ENCODE results near the gene NKIRAS1. TPM values are rescaled to one million over a fixed set of nuclear protein-coding genes. Genes with fewer than 3 reads are reported as not detected.
A peak's percentile ranks its signal among the peaks of the same experiment; 100 is the strongest.

Gene NKIRAS1
- total RNA-seq, 1 donor, result 11.9 TPM

DNA sequence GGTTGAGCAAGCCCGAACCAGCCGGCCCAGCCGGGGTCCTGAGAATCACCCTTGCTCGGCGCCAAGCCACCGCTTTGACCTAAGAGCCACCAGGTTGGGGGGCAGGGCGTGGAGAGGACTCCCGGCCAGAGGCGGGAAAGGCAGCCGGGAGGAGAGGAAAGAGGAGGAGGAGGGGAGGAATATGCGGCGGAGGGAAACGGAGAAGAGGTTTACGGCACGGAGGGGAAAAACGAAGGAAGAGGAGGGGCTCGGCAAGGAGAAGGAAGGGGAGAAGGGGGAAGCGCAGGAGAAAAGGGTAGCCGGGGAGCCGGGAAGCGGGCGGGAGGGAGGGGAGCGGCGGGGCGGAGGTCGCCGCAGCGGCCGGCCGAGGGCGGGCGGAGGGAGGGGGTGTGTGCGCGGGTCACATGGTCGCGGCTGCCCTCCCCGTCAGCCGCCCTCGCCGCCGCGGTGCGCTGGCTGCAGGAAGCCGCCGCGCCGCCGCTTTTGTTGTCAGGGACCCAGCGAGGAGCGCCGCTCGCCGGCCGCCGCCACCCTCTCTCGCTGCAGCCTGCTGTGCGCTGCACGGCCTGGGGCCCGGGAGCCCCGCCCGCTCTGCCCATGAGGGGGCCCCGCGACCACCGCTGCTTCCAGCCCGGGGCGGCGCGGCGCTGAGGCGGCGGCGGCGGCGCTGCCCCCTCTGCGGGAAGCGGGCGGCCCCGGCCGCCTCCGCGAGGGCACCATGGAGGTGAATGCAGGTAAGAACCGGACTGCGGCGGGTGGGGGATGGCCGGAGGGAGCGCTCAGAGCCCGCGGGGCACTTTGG, 28.3 kb upstream of the NKIRAS1 start, which contains the start of gene NR1D2:
Gene NR1D2, plus strand, starts transcription at position 426 of the 802 bp plus-strand sequence. Its CDS starts 293 bp downstream, at position 719.
- TF ChIP-seq, protein P1, sequence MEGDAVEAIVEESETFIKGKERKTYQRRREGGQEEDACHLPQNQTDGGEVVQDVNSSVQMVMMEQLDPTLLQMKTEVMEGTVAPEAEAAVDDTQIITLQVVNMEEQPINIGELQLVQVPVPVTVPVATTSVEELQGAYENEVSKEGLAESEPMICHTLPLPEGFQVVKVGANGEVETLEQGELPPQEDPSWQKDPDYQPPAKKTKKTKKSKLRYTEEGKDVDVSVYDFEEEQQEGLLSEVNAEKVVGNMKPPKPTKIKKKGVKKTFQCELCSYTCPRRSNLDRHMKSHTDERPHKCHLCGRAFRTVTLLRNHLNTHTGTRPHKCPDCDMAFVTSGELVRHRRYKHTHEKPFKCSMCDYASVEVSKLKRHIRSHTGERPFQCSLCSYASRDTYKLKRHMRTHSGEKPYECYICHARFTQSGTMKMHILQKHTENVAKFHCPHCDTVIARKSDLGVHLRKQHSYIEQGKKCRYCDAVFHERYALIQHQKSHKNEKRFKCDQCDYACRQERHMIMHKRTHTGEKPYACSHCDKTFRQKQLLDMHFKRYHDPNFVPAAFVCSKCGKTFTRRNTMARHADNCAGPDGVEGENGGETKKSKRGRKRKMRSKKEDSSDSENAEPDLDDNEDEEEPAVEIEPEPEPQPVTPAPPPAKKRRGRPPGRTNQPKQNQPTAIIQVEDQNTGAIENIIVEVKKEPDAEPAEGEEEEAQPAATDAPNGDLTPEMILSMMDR (IDR thresholded peaks at IDR 0.05; ENCODE audit: extremely low read depth, low read depth, low read length), result no peak
- Histone ChIP-seq H3K36me3 (ENCODE audit: insufficient read depth, low read length) (no peaks in the 10 kb centered on the region), H3K4me2 (ENCODE audit: insufficient read depth, low read length) (peak within 1 kb of the TSS; percentile 97), H3K79me2 (ENCODE audit: insufficient read depth, low read length) (peaks cover 34% of the 10 kb centered on the region), H3K27ac (ENCODE audit: low read depth, low read length) (peak within 1 kb of the TSS; percentile 91), H3K4me1 (ENCODE audit: insufficient read depth, low read length) (peaks cover 23% of the 10 kb centered on the region), H2AFZ (ENCODE audit: low read length) (peak within 1 kb of the TSS; percentile 86), H3K9me3 (ENCODE audit: low read depth, low read length) (no peaks in the 10 kb centered on the region), H4K20me1 (ENCODE audit: insufficient read depth, low read length) (peaks cover 37% of the 10 kb centered on the region), H3K4me3 (ENCODE audit: insufficient read depth, low read length) (peak within 1 kb of the TSS; percentile 93), H3K27me3 (ENCODE audit: insufficient read depth, low read length) (peaks cover 12% of the 10 kb centered on the region)
- peak; percentile 96 for DNase-seq (ENCODE audit: insufficient read length, low spot score, missing footprints)

DNA sequence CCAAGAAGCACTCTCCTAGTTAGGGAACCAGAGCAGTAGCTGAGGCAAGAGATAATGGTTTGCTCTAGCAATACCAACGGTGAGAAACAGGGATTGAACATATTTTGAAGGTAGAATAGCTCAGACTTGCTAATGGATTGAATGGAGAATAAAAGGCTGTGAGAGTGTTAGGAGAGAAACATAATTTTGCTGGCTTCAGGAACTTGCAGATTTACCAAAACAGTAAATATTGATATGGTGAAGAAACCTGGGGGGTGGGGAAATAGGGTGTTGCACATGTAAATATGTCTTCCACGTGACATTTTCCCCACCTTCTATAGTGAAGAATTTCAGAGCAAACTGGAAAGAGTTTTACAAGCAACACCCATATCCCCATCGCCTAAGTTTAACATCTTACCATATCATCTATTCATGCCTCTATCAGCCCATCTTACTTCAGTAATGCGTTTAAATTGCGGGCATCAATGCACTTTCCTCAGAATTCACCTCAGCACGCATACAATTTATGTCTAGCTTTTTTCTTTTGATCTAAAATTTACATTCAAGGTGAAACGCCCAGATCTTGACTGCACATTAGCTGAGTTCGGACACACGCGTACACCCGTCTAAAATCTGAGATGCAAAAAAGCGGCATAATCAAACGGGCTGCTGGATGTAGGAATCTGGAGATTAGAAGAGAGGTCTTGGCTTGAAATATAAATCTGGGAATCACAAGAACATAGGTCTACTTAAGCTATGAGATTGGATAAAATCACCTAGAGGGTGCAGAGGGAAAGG, 27.4 kb upstream of the NKIRAS1 start:
- no peak for DNase-seq (ENCODE audit: insufficient read length, low spot score, missing footprints)
- Histone ChIP-seq H3K4me2 (ENCODE audit: insufficient read depth, low read length) (peak overlapping the region; percentile 87), H3K79me2 (ENCODE audit: insufficient read depth, low read length) (peaks cover 25% of the 10 kb centered on the region), H2AFZ (ENCODE audit: low read length) (no peak overlapping the region), H3K36me3 (ENCODE audit: insufficient read depth, low read length) (no peaks in the 10 kb centered on the region), H3K27me3 (ENCODE audit: insufficient read depth, low read length) (peaks cover 12% of the 10 kb centered on the region), H3K4me3 (ENCODE audit: insufficient read depth, low read length) (peak overlapping the region; percentile 93), H3K9me3 (ENCODE audit: low read depth, low read length) (no peaks in the 10 kb centered on the region), H3K27ac (ENCODE audit: low read depth, low read length) (no peak overlapping the region), H3K4me1 (ENCODE audit: insufficient read depth, low read length) (peaks cover 23% of the 10 kb centered on the region), H4K20me1 (ENCODE audit: insufficient read depth, low read length) (peaks cover 29% of the 10 kb centered on the region)
- TF ChIP-seq, protein P1 (IDR thresholded peaks at IDR 0.05; ENCODE audit: extremely low read depth, low read depth, low read length), result no peak

DNA sequence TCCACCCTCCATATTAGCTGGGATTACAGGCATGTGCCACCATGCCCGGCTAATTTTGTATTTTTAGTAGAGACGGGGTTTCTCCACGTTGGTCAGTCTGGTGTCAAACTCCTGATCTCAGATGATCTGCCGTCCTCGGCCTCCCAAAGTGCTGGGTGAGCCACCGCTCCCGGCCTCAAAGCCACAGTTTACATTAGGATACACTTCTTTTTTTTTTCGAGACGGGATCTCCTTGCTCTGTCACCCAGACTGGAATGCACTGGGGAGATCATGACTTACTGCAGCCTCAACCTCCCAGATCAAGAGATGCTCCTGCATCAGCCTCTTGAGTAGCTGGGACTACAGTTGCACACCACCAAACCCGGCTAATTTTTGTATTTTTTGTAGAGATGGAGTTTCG, 25.8 kb upstream of the NKIRAS1 start:
- TF ChIP-seq, protein P1 (IDR thresholded peaks at IDR 0.05; ENCODE audit: extremely low read depth, low read depth, low read length), result no peak
- H2AFZ ChIP-seq (ENCODE audit: low read length), result no peak overlapping the region
- DNase-seq (ENCODE audit: insufficient read length, low spot score, missing footprints), result no peak

DNA sequence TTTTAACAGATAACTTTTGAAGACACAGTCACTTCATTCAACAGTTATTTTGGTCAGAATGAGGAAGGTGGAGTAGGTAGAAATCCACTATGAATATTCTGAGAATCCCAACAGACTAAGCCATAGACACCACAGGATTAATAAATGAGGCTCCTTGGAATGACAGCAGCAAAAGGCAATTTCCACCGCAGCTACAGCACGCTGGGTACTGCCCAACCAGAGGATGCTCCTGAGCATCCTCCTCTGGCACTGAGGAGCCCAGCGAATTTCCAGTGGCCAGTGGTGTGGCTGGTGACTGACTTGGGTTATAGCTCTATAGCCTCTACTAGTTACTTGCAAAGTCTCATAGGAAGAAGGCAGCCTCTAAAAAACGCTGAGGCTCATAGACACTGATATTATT, 24.6 kb upstream of the NKIRAS1 start:
- no peak overlapping the region for H3K4me2 ChIP-seq (ENCODE audit: insufficient read depth, low read length)
- peaks cover 5% of the 10 kb centered on the region for H4K20me1 ChIP-seq (ENCODE audit: insufficient read depth, low read length)
- H3K4me3 ChIP-seq (ENCODE audit: insufficient read depth, low read length), result no peak overlapping the region
- H3K27ac ChIP-seq (ENCODE audit: low read depth, low read length), result no peak overlapping the region
- peaks cover 12% of the 10 kb centered on the region for H3K27me3 ChIP-seq (ENCODE audit: insufficient read depth, low read length)
- H3K79me2 ChIP-seq (ENCODE audit: insufficient read depth, low read length), result peaks cover 4% of the 10 kb centered on the region
- DNase-seq (ENCODE audit: insufficient read length, low spot score, missing footprints), result no peak
- no peak overlapping the region for H2AFZ ChIP-seq (ENCODE audit: low read length)
- TF ChIP-seq, protein P1 (IDR thresholded peaks at IDR 0.05; ENCODE audit: extremely low read depth, low read depth, low read length), result no peak
- no peaks in the 10 kb centered on the region for H3K9me3 ChIP-seq (ENCODE audit: low read depth, low read length)
- H3K36me3 ChIP-seq (ENCODE audit: insufficient read depth, low read length), result no peaks in the 10 kb centered on the region
- H3K4me1 ChIP-seq (ENCODE audit: insufficient read depth, low read length), result peaks cover 7% of the 10 kb centered on the region

More for the DNA sequence above, 25.8 kb upstream of the NKIRAS1 start:
- Histone ChIP-seq H3K27me3 (ENCODE audit: insufficient read depth, low read length) (peaks cover 12% of the 10 kb centered on the region), H3K27ac (ENCODE audit: low read depth, low read length) (no peak overlapping the region), H3K9me3 (ENCODE audit: low read depth, low read length) (no peaks in the 10 kb centered on the region), H3K79me2 (ENCODE audit: insufficient read depth, low read length) (peaks cover 10% of the 10 kb centered on the region), H4K20me1 (ENCODE audit: insufficient read depth, low read length) (peaks cover 16% of the 10 kb centered on the region), H3K4me1 (ENCODE audit: insufficient read depth, low read length) (peaks cover 16% of the 10 kb centered on the region), H3K4me3 (ENCODE audit: insufficient read depth, low read length) (no peak overlapping the region), H3K36me3 (ENCODE audit: insufficient read depth, low read length) (no peaks in the 10 kb centered on the region), H3K4me2 (ENCODE audit: insufficient read depth, low read length) (no peak overlapping the region)

All from osteoblast (primary cell).